ACC112 (cell line): ENCODE measurements around the gene AUTS2.

ENCODE experiments used
- H2AFZ ChIP-seq: fragments of 200-600 bp; sonication (generic); one replicate; pipeline ENCODE4 v1.6.0; 2017; ENCODE audit warnings: antibody characterized with exemption, low read length; ENCODE audit not compliant: unreplicated experiment
- H3K27ac ChIP-seq: fragments of 200-600 bp; sonication (generic); 2 replicates; pipeline ENCODE4 v1.5.1; 2014; ENCODE audit warnings: low read depth, mild to moderate bottlenecking, antibody characterized with exemption, low read length, moderate library complexity
- H3K27me3 ChIP-seq: fragments of 200-600 bp; sonication (generic); 2 replicates; pipeline ENCODE4 v1.6.1; 2014; ENCODE audit warnings: mild to moderate bottlenecking, antibody characterized with exemption, low read length, moderate library complexity, mixed read lengths; ENCODE audit not compliant: insufficient read depth
- H3K36me3 ChIP-seq: fragments of 200-600 bp; sonication (generic); 2 replicates; pipeline ENCODE4 v1.6.1; 2016; ENCODE audit warnings: mild to moderate bottlenecking, antibody characterized with exemption, low read length, moderate library complexity, mixed read lengths; ENCODE audit not compliant: insufficient read depth
- H3K4me1 ChIP-seq: fragments of 200-600 bp; sonication (generic); one replicate; pipeline ENCODE4 v1.6.1; 2016; ENCODE audit warnings: low read length, mixed read lengths; ENCODE audit not compliant: insufficient read depth, unreplicated experiment, control insufficient read depth
- H3K4me3 ChIP-seq: fragments of 200-600 bp; sonication (generic); 2 replicates; pipeline ENCODE4 v1.5.1; 2014; ENCODE audit warnings: mild to moderate bottlenecking, low read depth, low read length
- H3K79me2 ChIP-seq: fragments of 200-600 bp; sonication (generic); one replicate; pipeline ENCODE4 v1.6.0; 2016; ENCODE audit warnings: low read length; ENCODE audit not compliant: control insufficient read depth, unreplicated experiment, insufficient read depth

AUTS2 gene

GRCh38 chr7:69892790-69893189 lies 294.5 kb downstream of the AUTS2 start:
- no peak overlapping the region for H3K27ac ChIP-seq
- no peaks in the 10 kb centered on the region for H3K79me2 ChIP-seq

GRCh38 chr7:69893906-69894305 lies 295.6 kb downstream of the AUTS2 start:
- no peak overlapping the region for H3K4me3 ChIP-seq
- H3K27ac ChIP-seq = no peak overlapping the region
- no peaks in the 10 kb centered on the region for H3K4me1 ChIP-seq
- H3K36me3 ChIP-seq = no peaks in the 10 kb centered on the region
- H3K27me3 ChIP-seq = no peaks in the 10 kb centered on the region
- no peak overlapping the region for H2AFZ ChIP-seq
- H3K79me2 ChIP-seq = no peaks in the 10 kb centered on the region

More at GRCh38 chr7:69892790-69893189, 294.5 kb downstream of the AUTS2 start:
- no peak overlapping the region for H3K4me3 ChIP-seq
- no peaks in the 10 kb centered on the region for H3K36me3 ChIP-seq
- H3K4me1 ChIP-seq = no peaks in the 10 kb centered on the region
- no peaks in the 10 kb centered on the region for H3K27me3 ChIP-seq
- no peak overlapping the region for H2AFZ ChIP-seq

GRCh38 chr7:69895446-69895845 lies 297.2 kb downstream of the AUTS2 start:
- H3K27me3 ChIP-seq = no peaks in the 10 kb centered on the region
- no peaks in the 10 kb centered on the region for H3K79me2 ChIP-seq
- H3K4me1 ChIP-seq = no peaks in the 10 kb centered on the region
- H3K27ac ChIP-seq = no peak overlapping the region
- H2AFZ ChIP-seq = no peak overlapping the region
- no peak overlapping the region for H3K4me3 ChIP-seq
- H3K36me3 ChIP-seq = no peaks in the 10 kb centered on the region

- Histone ChIP-seq H2AFZ (no peak overlapping the region), H3K27me3 (no peaks in the 10 kb centered on the region), H3K4me1 (no peaks in the 10 kb centered on the region), H3K4me3 (no peak overlapping the region), H3K27ac (no peak overlapping the region), H3K79me2 (no peaks in the 10 kb centered on the region), H3K36me3 (no peaks in the 10 kb centered on the region)
Observed at GRCh38 chr7:69896121-69896520, 297.8 kb downstream of the AUTS2 start.

DNA sequence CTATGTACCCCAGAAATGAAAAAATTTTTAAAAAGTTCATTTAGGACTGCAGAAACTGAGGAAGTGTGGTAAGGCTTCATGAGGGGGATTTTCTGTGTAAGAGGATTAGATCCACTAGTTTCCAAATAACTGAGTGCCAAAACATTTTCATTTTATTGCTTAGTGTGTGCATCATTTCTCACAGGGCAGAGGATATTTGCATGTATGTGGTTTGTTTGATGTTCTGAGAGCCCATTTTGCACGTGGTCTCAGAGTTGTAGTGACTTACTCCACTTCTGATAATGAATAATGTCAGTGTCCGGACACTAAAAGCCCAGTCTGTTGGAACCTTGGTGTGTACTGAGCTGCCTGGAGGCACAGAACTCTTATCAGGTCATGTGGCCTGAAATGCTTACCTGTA lies 299.9 kb downstream of the AUTS2 start:
- no peaks in the 10 kb centered on the region for H3K79me2 ChIP-seq
- H3K27me3 ChIP-seq = no peaks in the 10 kb centered on the region
- no peaks in the 10 kb centered on the region for H3K36me3 ChIP-seq
- H3K4me3 ChIP-seq = no peak overlapping the region
- no peaks in the 10 kb centered on the region for H3K4me1 ChIP-seq
- no peak overlapping the region for H3K27ac ChIP-seq
- H2AFZ ChIP-seq = no peak overlapping the region

GRCh38 chr7:69903410-69903809 lies 305.1 kb downstream of the AUTS2 start:
- Histone ChIP-seq H3K27me3 (no peaks in the 10 kb centered on the region), H3K4me1 (no peaks in the 10 kb centered on the region), H3K36me3 (no peaks in the 10 kb centered on the region), H2AFZ (no peak overlapping the region), H3K79me2 (no peaks in the 10 kb centered on the region), H3K4me3 (no peak overlapping the region), H3K27ac (no peak overlapping the region)

- no peak overlapping the region for H3K4me3 ChIP-seq
- no peaks in the 10 kb centered on the region for H3K36me3 ChIP-seq
- no peaks in the 10 kb centered on the region for H3K27me3 ChIP-seq
- no peak overlapping the region for H3K27ac ChIP-seq
- no peaks in the 10 kb centered on the region for H3K4me1 ChIP-seq
- no peak overlapping the region for H2AFZ ChIP-seq
- no peaks in the 10 kb centered on the region for H3K79me2 ChIP-seq
Observed at GRCh38 chr7:69906283-69906995, 308.2 kb downstream of the AUTS2 start.

DNA sequence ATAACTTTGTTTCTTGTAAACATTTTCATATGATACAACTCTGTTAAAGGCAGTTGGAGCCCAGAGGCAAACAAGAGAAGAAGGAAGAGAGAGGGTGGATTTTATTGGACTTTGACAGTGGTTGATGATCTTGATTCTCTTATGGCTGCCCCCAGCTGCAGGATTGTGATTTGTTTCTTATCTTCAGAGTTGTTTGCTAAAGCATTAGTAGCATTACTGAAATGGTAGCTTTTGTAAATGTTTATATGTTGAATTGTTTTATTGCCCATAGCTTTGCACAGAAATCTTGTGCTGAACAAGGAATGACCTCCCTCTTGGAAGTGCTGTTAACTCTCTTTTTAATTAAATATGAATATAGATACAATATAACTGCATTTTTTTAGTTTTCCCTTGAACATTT lies 309.4 kb downstream of the AUTS2 start:
- H3K36me3 ChIP-seq = no peaks in the 10 kb centered on the region
- no peaks in the 10 kb centered on the region for H3K79me2 ChIP-seq
- no peak overlapping the region for H3K4me3 ChIP-seq
- H3K27me3 ChIP-seq = no peaks in the 10 kb centered on the region
- H3K27ac ChIP-seq = no peak overlapping the region
- no peaks in the 10 kb centered on the region for H3K4me1 ChIP-seq
- no peak overlapping the region for H2AFZ ChIP-seq

DNA sequence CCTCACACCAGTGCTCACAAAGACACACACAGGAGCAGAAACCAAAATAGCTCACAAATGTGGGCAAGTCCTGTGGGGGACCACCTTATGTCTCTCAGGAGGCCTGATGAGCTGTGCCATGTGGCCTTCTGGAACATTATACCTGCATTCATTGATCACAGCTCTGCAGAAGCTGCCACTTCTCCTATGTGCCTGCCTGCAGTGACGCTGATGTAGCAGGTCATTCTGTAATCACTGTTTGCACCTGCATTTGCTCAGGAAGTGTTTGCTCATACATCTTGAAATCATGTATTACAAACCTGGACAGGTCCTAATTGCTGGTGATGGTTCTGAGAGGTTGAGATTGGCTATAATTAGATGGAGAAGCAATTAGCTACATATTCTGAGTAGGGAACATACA lies 310.2 kb downstream of the AUTS2 start:
- Histone ChIP-seq H3K27ac (no peak overlapping the region), H3K27me3 (no peaks in the 10 kb centered on the region), H3K79me2 (no peaks in the 10 kb centered on the region)

GRCh38 chr7:69910150-69910549 lies 311.9 kb downstream of the AUTS2 start:
- Histone ChIP-seq H3K36me3 (no peaks in the 10 kb centered on the region), H2AFZ (no peak overlapping the region), H3K4me1 (no peaks in the 10 kb centered on the region), H3K79me2 (no peaks in the 10 kb centered on the region), H3K27ac (no peak overlapping the region), H3K27me3 (no peaks in the 10 kb centered on the region), H3K4me3 (no peak overlapping the region)

More for the DNA sequence above, 310.2 kb downstream of the AUTS2 start:
- Histone ChIP-seq H2AFZ (no peak overlapping the region), H3K4me3 (no peak overlapping the region), H3K36me3 (no peaks in the 10 kb centered on the region), H3K4me1 (no peaks in the 10 kb centered on the region)

DNA sequence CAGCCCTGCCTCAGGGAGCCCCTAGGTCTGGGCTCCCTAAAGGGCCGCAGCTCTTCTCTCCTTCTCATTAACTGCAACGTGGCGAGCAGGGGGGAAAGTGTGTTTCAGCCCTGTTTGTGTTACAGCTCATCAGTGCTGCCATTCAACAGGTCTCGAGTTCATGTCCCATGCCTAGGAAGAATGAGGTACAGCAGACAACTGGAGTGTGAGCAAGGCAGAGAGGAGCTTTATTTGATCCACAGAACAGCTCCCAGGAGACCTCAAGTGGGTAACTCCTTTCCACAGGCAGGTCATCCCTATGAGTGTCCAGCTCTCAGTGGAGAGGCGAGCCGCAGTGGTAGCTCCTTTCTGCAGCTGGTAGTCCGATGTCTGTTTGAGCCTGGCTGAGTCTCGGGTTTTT lies 313.1 kb downstream of the AUTS2 start:
- Histone ChIP-seq H3K27me3 (no peaks in the 10 kb centered on the region), H2AFZ (no peak overlapping the region), H3K4me3 (no peak overlapping the region), H3K36me3 (no peaks in the 10 kb centered on the region), H3K27ac (no peak overlapping the region), H3K4me1 (no peaks in the 10 kb centered on the region), H3K79me2 (no peaks in the 10 kb centered on the region)
